Measurements from ENCODE around the gene CTSF. TPM values are rescaled to one million over a fixed set of nuclear protein-coding genes. Genes with fewer than 3 reads are reported as not detected.

CTSF gene
- polyA plus RNA-seq, 3 donors, result 1.5 to 3.5 (median 2.3) TPM

GRCh38 chr11:66549696-66550095 lies 18.7 kb downstream of the CTSF start:
- Mint-ChIP-seq H3K4me3 (peak overlapping the region in 1 of 2 donors; percentile 37), H3K9me3 (peaks cover 0 to 2% (median 0%) of the 10 kb centered on the region in 7 donors), H3K36me3 (no peaks in the 10 kb centered on the region), H3K4me1 (peaks cover 12% of the 10 kb centered on the region), H3K27me3 (ENCODE audit: low read depth in 3 of 3) (peaks cover 20 to 35% (median 24%) of the 10 kb centered on the region in 3 donors), H3K27ac (no peak overlapping the region)
- H3K4me1 ChIP-seq (ENCODE audit: control insufficient read depth in 1 of 2, insufficient read depth in 2 of 2, low read length in 2 of 2), result peaks cover 17 to 21% of the 10 kb centered on the region in 2 donors
- intact Hi-C loops (cut with micrococcal nuclease), result no loop called here
- H3K79me2 ChIP-seq (ENCODE audit: insufficient read depth, low read length), result peaks cover 10% of the 10 kb centered on the region
- H3K27ac ChIP-seq (ENCODE audit: low read depth in 1 of 2, low read length in 2 of 2), result no peak overlapping the region
- no peak overlapping the region for H3K4me3 ChIP-seq (replicated peaks in 1 of 3; ENCODE audit: low read depth in 2 of 3, low read length in 3 of 3)
- no peak for DNase-seq
- no peak overlapping the region for H3K4me2 ChIP-seq (replicated peaks; ENCODE audit: extremely low read depth, low read length, poor library complexity, severe bottlenecking)
- H2AFZ ChIP-seq (ENCODE audit: insufficient read depth, low read depth, low read length, poor library complexity, severe bottlenecking), result no peak overlapping the region
- no CpG with 5 or more reads among the region's 3 CpGs for WGBS (ENCODE audit: insufficient coverage)
- no peaks in the 10 kb centered on the region for H3K9me3 ChIP-seq (replicated peaks in 1 of 2; ENCODE audit: control insufficient read depth in 1 of 2, insufficient read depth in 1 of 2, low read length in 2 of 2)
- peaks cover 0 to 18% of the 10 kb centered on the region in 2 donors for H3K27me3 ChIP-seq (ENCODE audit: control insufficient read depth in 2 of 2, insufficient read depth in 2 of 2, low read length in 2 of 2)
- no peaks in the 10 kb centered on the region for H4K20me1 ChIP-seq (ENCODE audit: insufficient read depth, low read length)
- no peak for TF ChIP-seq CTCF (IDR thresholded peaks at IDR 0.05)
- no peaks in the 10 kb centered on the region for H3K36me3 ChIP-seq (replicated peaks in 1 of 2; ENCODE audit: control insufficient read depth in 1 of 2, insufficient read depth in 2 of 2, low read length in 2 of 2)
- no peak overlapping the region for H3K9ac ChIP-seq (ENCODE audit: insufficient read depth, low read length, poor library complexity, severe bottlenecking)

- H3K4me1 ChIP-seq (ENCODE audit: control insufficient read depth in 1 of 2, insufficient read depth in 2 of 2, low read length in 2 of 2), result peaks cover 24 to 28% of the 10 kb centered on the region in 2 donors
- no peaks in the 10 kb centered on the region for H3K36me3 Mint-ChIP-seq
- H4K20me1 ChIP-seq (ENCODE audit: insufficient read depth, low read length), result no peaks in the 10 kb centered on the region
- peaks cover 16 to 34% (median 23%) of the 10 kb centered on the region in 3 donors for H3K27me3 Mint-ChIP-seq (ENCODE audit: low read depth in 3 of 3)
- no peak for TF ChIP-seq CTCF (IDR thresholded peaks at IDR 0.05)
- DNase-seq, result no peak
- H3K79me2 ChIP-seq (ENCODE audit: insufficient read depth, low read length), result peaks cover 11% of the 10 kb centered on the region
- no peak overlapping the region for H3K4me3 ChIP-seq (replicated peaks in 1 of 3; ENCODE audit: low read depth in 2 of 3, low read length in 3 of 3)
- peaks cover 0 to 18% of the 10 kb centered on the region in 2 donors for H3K27me3 ChIP-seq (ENCODE audit: control insufficient read depth in 2 of 2, insufficient read depth in 2 of 2, low read length in 2 of 2)
- H3K4me3 Mint-ChIP-seq, result peak overlapping the region in 1 of 2 donors; percentile 0
- intact Hi-C loops (cut with micrococcal nuclease), result no loop called here
- H3K4me2 ChIP-seq (replicated peaks; ENCODE audit: extremely low read depth, low read length, poor library complexity, severe bottlenecking), result no peak overlapping the region
- H3K27ac Mint-ChIP-seq, result no peak overlapping the region
- no peak overlapping the region for H3K27ac ChIP-seq (ENCODE audit: low read depth in 1 of 2, low read length in 2 of 2)
- H3K9ac ChIP-seq (ENCODE audit: insufficient read depth, low read length, poor library complexity, severe bottlenecking), result no peak overlapping the region
- H2AFZ ChIP-seq (ENCODE audit: insufficient read depth, low read depth, low read length, poor library complexity, severe bottlenecking), result no peak overlapping the region
- H3K4me1 Mint-ChIP-seq, result peaks cover 18% of the 10 kb centered on the region
- no peaks in the 10 kb centered on the region for H3K36me3 ChIP-seq (replicated peaks in 1 of 2; ENCODE audit: control insufficient read depth in 1 of 2, insufficient read depth in 2 of 2, low read length in 2 of 2)
- H3K9me3 Mint-ChIP-seq, result peaks cover 0 to 2% (median 0%) of the 10 kb centered on the region in 7 donors
- H3K9me3 ChIP-seq (replicated peaks in 1 of 2; ENCODE audit: control insufficient read depth in 1 of 2, insufficient read depth in 1 of 2, low read length in 2 of 2), result no peaks in the 10 kb centered on the region
- 70% methylated on average over 9 of the region's 16 CpGs for WGBS (ENCODE audit: insufficient coverage)
Measured at GRCh38 chr11:66548774-66549630, 19.4 kb downstream of the CTSF start.
